ENCODE data around the gene HEXIM2. TPM values are rescaled to one million over a fixed set of nuclear protein-coding genes. Genes with fewer than 3 reads are reported as not detected.
A peak's percentile ranks its signal among the peaks of the same experiment; 100 is the strongest.

Gene HEXIM2
- total RNA-seq, 1 donor from 2014 or later = 4.7 TPM

DNA sequence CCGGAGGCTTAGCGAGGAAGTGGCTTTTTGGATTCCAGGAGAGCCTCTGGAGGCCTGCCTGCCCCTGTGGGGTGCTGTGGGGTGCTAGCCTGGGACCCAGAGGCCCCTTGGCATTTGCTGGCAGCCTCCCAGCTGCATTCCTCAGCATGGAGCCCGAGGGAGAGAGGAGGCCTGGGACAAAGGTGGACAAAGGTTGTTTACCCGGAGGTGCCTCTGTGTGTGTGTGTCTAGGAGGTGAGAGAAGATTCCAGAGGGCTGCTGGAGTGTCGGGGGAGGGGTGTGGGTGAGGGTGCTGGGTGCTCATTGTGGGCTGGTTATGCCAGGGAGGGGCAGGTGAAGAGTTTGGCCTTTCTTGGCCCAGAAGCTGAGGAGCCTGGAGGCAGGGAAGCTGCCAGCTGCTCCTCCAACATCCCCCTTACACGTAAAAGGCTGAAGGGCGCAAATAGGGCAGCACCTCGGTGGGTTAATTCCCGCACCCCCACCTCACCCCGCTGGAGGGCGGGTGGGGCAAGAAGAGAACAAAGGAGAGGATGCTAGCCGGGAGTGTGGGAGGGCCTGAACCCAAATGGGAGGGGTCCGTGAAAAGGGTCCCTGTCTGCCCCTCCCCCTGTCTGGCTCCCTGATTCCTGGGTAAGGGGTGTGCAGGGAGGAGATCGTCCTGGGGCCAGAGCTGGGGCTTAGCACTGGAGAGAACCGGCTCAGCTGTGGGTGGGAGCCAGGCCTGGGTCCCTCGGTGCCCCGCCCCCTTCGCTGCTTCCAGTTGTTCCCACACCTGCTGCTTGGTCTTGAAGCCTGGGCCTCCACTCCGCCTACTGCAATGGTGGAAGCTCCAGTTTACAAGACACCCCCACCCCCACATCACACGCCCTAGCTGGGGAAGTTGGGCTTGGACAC lies 9.9 kb downstream of the HEXIM2 start:
- peak; percentile 40 for ATAC-seq

DNA sequence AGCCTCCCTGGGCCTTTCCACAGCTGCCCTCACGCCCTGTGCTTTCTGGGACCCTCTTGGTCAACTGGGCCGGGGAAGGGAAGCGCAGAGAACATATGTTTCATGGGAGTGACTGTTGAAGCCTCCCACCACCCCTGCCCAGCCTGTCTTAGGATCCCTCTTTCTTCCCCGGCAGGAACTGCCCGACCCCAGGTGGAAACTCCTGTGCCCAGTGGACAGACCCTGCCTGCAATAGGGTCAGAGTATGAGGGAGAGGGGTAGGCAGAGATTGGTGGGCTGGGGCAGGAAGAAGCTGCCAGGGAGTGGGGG lies 10.5 kb downstream of the HEXIM2 start:
- ATAC-seq = no peak

DNA sequence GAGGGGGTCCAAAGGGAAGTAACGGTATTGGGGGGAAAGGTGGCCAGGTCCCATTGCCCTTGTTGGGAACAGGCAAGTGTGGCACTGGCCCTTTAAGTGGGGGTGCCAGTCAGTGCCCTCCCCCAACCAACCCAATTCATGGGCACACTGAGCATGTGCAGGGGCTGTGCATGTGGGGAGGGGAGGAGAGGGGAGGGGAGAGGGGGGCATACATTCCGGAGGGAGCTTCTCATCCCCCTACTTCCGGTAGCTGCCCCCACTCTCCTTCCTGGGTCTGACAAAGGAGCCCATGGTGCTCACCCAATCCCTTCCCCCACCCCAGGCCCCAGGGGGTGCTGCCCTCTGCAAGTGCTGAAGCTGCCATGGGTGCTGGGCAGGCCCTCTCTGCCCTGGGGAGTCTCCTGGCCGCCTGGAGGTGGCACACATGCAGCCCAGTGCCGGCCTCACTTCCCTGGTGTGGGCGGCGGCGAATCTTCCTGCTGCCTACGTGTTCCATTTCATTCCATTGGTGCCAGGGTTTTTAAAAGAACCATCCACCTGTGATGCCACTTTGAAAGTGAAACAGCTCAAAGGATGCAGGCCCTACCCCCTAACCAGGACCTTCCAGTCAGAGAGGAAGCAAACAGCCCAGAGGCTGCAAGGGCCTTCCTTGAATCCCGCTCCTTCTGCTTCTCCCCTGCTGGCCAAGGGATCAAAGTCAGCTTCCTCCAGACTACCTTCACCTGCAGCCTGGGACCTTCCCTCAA lies 11.0 kb downstream of the HEXIM2 start:
- peak; percentile 65 for ATAC-seq

DNA sequence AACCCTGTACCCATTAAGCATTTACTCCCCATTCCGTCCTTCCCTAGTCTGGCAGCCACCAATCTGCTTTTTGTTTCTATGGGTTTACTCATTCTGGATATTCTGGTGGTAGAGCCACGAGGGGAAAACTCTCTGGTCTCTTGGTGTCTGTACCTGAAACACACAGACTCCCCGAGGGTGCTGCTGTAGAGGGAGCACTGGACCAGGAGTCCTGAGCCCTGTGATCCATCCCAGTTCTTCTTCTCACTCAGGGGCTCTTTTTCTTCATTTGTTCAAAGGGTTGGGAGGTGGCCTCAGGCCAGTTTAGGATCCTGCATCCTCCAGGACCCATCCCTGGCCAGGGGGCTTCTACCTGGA lies 14.1 kb downstream of the HEXIM2 start:
- no peak for ATAC-seq

DNA sequence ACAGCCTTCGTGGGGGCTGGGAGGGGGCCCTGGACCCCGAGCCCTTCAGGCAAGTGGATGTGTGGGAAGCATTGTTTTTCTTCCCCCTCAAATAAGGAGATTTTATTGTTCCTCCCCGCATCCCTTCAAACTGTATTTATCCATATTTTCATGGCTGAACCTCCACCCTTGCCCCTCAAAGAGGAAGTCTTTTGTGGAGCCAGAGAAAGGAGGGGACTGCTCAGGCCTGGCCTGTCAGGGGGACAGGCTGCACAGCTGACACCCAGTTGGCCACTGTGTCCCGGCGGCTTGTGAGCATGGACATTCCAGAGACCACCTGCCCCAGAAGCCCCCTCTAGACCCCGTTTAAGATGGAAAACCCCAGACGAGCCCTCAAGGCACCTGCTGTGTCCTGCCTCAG lies 15.9 kb downstream of the HEXIM2 start:
- ATAC-seq = no peak

DNA sequence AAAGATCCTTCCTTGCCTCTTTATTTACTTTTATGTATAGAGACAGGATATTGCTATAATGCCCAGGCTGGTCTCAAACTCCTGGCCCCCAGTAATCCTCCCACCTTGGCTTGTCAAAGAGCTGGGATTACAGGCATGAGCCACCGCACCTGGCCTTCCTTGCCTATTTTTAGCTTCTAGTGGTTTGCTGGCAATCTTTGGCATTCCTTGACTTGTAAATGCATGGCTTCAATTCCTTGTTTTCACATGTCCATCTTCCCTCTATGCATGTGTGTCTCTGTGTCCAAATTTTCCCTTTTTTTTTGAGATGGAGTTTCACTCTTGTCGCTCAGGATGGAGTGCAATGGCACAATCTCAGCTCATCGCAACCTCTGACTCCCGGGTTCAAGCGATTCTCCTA lies 22.5 kb downstream of the HEXIM2 start:
- ATAC-seq = no peak

DNA sequence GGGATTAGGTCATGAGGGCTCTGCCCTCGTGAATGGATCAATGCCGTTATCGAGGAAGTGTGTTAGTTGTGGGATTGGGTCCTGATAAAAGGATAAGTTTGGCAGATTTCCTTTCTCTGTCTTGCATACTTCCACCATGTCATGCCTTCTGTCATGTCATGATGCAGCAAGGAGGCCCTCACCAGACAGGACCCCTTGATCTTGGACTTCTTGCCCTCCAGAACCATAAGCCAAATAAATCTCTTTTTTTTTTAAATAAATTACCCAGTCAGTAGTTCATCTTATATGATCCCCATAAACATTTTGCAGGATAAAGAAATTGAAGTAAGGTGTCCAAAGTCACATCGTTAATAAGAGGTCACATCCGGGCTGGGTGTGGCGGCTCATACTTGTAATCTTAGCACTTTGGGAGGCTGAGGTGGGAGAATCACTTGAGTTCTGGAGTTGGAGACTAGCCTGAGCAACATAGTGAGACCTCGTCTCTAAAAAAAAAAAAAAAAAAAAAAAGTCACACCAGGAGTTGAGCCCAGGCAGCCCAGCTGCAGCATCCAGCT lies 25.2 kb downstream of the HEXIM2 start:
- no peak for ATAC-seq

DNA sequence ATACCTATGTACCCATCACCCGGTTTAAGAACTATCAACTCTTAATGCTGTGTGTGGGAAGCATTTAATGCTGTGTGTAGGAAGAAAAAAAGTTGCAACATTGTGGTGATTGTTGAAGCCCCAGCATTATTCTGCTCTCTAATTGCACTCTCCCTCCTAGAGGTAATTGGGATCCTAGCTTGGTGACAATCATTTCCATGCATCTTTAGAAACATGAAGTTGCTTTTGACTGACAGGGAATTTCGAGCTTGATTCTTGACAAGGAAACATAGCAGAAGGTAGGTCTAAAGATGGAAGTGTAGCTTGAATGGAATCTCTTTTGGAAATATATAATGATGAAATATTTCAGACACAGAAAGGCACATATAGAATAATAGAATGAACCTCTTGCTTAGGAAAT lies 27.3 kb downstream of the HEXIM2 start:
- no peak for ATAC-seq

DNA sequence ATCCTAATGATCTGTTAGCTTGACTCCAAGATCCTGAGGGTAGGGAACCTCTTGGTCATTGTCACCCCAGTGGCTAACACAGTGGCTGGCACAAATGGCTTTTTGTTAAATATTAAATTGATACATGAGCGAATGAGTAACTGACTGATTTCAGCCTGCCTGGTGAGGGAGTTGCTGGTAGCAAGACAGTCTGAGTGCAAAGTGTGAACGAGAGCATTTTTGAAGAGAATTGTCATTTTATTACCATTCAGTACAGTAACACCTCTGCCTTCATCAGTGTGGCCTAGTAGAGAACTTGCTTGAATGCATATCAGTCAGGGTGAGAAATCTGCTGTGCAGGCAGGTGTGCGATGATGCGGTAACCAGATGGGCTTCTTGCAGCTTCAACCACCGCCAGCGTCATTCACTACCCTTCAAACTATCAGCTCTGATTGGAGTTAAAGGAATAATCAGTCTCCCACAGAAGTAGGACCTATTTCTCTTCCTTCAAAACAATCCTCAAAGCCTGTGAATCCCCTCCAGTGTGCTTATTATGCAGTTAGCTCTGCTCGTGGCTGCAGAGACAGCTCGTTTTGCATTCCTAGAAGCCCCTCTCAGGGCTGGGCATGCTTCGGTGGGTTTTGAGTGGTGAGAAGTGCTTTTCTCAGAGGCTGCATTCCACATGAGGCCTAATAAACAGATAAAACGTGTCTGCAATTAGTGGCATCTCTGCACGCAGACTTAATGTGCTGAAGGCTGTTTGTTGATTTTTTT lies 29.0 kb downstream of the HEXIM2 start:
- no peak for ATAC-seq

DNA sequence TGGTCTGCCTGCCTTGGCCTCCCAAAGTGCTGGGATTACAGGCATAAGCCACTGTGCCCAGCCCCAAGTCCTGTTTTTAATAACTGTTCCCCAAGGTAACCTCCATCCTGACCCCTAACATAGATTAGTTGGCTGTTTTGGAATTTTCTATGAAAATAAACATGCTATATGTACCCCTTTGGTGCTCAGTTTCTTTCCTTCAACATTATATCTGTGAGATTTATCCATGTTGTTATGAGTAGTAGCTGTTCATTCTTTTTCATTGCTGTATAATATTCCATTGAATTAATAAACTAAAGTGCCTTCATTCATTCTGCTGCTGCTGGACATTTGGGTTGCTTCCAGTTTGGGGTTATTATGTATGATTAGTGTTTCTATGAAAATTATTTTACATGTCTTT lies 33.7 kb downstream of the HEXIM2 start:
- ATAC-seq = no peak

DNA sequence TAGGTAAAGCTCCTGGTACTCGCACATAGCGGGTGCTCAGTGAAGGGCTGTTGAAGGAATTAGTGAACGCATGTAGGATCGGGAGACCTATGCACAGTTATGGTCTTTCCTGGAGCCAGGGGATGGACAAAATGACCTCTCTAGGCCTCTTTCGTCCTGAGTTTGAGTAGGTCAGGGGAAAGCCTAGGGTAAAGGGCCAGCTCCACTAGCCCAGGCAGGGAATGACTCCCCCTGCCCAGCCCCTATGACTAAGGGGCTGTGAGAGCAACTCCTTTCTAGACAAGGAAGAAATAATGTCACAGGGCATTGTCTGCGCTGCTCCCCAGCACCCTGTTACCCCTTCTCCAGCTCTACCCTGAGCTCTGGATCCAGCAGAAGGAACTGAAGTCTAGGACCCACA lies 35.4 kb downstream of the HEXIM2 start:
- ATAC-seq = peak; percentile 3

DNA sequence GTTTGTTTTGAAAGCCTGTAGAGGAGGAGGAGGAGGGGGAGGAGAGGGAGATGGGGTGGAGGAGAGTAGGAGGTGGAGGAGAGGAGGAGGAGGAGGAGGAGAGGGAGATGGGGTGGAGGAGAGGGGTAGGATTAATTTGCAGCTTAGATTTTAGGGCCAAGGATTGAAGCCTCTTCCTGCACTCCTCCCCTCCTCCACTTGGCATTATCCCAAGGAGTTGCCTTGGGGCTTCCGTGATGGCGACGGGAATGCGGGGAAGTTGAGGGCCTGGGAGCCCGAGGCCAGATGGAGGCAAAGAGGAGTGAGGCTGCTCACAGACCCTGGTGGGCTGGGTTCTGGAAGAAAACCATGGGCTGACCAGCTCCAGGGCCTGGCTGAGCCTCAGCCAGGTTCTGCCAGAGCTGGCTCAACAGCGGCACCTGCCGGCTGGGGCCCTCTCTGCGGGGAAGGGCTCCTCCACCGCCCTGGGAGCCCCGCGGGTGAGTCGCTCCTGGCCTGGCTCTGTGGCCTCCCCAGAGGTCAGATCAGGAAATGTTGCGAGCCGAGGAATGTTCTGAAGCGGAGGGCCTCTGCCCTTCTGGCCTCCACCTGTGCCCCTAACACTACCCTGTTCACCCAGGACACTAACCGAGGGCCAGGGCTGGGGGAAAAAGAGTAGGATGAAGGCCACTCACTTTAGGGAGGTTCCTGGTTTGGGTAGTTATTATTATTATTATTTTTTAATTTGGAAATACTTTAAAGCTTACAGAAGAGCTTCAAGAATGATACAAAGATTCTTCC lies 36.1 kb downstream of the HEXIM2 start:
- peak; percentile 93 for ATAC-seq

DNA sequence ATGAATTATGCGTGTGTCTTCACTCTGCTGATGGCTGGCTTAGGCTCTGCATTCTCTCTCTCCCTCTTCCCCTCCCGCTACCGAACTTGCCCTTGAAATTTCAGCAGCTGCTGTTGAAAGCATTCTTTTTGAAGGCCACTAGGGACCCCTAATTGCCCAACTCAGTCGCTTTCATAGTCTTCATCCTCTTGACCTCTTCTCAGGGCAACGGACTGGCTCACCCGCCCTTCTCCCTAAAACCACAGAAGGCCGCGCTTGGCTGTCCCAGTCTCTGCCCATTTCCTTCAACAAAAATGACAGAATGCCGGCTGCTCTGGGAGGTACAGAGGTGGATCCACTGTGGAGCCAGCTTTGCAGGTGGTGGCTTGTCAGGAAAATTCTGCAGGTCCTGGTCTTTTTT lies 39.0 kb downstream of the HEXIM2 start:
- ATAC-seq = peak; percentile 12

DNA sequence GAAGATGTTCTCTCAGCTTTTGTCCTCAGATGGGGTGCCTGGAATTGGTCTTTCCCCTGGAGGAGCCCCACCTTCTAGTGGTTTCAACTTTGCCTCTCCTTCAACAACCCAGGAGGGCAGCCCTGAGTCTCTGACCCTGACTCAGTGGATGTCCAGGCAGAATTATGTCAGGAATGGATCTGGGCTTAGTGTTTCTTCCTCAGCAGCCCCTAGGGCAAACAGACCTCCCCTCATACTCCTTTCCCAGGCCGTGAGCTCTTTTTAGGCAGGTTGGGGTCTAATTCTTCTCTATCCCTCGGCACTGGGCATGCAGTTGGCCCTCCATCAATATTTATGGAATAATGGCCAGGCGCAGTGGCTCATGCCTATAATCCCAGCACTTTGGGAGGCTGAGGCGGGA lies 39.8 kb downstream of the HEXIM2 start:
- ATAC-seq = no peak

DNA sequence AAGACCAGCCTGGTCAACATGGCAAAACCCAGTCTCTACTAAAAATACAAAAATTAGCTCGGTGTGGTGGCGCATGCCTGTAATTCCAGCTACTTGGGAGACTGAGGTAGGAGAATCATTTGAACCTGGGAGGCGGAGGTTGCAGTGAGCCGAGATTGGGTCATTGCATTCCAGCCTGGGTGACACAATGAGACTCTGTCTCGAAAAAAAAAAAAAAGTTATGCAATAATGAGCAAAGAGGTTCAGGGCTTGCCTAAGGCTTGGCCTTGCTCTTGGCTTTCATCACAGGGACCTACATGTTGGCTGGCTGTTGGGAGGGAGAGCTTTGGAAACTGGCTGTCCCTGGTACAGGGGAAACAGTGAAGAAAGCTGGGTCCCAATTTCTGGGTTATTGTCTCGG lies 40.2 kb downstream of the HEXIM2 start:
- ATAC-seq = peak; percentile 74

DNA sequence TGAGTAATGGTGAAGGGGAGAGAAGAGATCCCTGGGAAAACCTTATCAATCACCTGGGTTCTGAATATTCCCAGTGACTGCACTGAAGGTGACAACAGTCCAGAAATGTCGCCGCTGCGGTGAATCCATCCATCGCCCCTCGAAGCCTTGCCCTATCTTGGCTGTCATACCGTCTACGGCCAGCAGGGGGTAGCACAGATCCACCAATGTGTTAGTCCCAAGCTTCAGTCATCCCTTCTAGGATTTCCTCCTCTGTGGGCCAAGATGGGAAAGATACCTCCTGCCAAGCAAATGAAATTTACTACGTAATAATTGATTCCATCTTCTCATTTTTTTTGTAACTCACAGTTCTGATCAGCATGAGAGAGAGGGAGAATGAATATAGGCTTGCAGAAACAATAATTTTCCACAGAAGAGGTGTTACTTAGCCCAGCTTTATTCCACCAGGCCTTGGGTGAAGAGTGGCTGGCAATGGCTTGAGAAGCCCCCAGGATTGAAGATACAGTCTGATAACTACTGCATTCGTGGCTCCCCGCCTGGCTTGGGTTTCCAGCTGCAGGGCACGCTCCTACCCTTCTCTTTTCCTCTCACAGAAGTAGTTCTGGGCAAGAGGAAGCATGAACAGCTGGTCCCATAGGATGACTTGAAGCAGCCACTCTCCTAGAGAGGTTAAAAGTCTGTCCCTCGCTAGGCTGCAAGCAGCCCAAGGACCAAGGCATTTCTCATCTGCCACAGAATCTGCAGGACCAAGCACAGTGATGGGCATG lies 57.4 kb downstream of the HEXIM2 start:
- peak; percentile 83 for ATAC-seq

Other genes with a start within 250 kb of the HEXIM2 start
- gene GFAP, start 246.4 kb upstream of the HEXIM2 start, total RNA-seq = not detected
- gene KIF18B, start 214.1 kb upstream of the HEXIM2 start, total RNA-seq = 10.4 TPM
- 0.12 TPM for gene C1QL1, start 193.6 kb upstream of the HEXIM2 start, total RNA-seq
- gene DCAKD, start 110.2 kb upstream of the HEXIM2 start, total RNA-seq = 19.5 TPM
- gene NMT1, start 100.6 kb upstream of the HEXIM2 start, total RNA-seq = 63.0 TPM
- gene PLCD3, start 29.4 kb upstream of the HEXIM2 start, total RNA-seq = 34.2 TPM
- gene ACBD4, start 26.2 kb upstream of the HEXIM2 start, total RNA-seq = 3.5 TPM
- 22.6 TPM for gene HEXIM1, start 13.4 kb upstream of the HEXIM2 start, total RNA-seq
- 2.6 TPM for gene FMNL1, start 60.0 kb downstream of the HEXIM2 start, total RNA-seq
- 0.24 TPM for gene SPATA32, start 100.2 kb downstream of the HEXIM2 start, total RNA-seq
- 6.3 TPM for gene MAP3K14, start 155.1 kb downstream of the HEXIM2 start, total RNA-seq